Hematopoietic multipotent progenitor cell treated with erythropoietin and hydrocortisone succinate and interleukin-3 and kit ligand, for 4 days (in vitro differentiated cells): ENCODE data around the gene CALHM1.
"Not testable (repeated sequence)": the region's sequence is repeated elsewhere in the genome, so short reads cannot be mapped to it uniquely, and the experiment has no call there.

Source experiments
- DNase-seq: peaks from one replicate; pipeline ENCODE4 v3.0.0-alpha.2; 2015

The CALHM1 gene

GRCh38 chr10:103458720-103459119, at the start of gene CALHM1:
TSS of gene CALHM1 (minus strand) at chr10:103458900. CDS start at chr10:103458751, 149 bp downstream.
- DNase-seq, result peak; percentile 18

GRCh38 chr10:103507235-103508191, 48.8 kb upstream of the CALHM1 start:
- peak; percentile 10 for DNase-seq

GRCh38 chr10:103506061-103506460, 47.4 kb upstream of the CALHM1 start:
- no peak for DNase-seq

- peak; percentile 72 for DNase-seq
These were observed 45.6 kb upstream of the CALHM1 start for GRCh38 chr10:103504181-103504783.

GRCh38 chr10:103503777-103504176, 45.1 kb upstream of the CALHM1 start:
- not testable (repeated sequence) for DNase-seq

GRCh38 chr10:103502849-103503660, 44.4 kb upstream of the CALHM1 start:
- no peak for DNase-seq

GRCh38 chr10:103501186-103501585, 42.5 kb upstream of the CALHM1 start:
- no peak for DNase-seq

GRCh38 chr10:103500481-103500880, 41.8 kb upstream of the CALHM1 start:
- no peak for DNase-seq

GRCh38 chr10:103499881-103500280, 41.2 kb upstream of the CALHM1 start:
- no peak for DNase-seq

GRCh38 chr10:103498936-103499638, 40.4 kb upstream of the CALHM1 start:
- no peak for DNase-seq

- no peak for DNase-seq
These were observed 38.6 kb upstream of the CALHM1 start for GRCh38 chr10:103497161-103497915.

- DNase-seq, result no peak
These were observed 36.6 kb upstream of the CALHM1 start for GRCh38 chr10:103495321-103495720.

GRCh38 chr10:103493916-103494877, 35.5 kb upstream of the CALHM1 start:
- DNase-seq, result no peak

- DNase-seq, result peak; percentile 48
These were observed 34.7 kb upstream of the CALHM1 start, which contains the start of gene NEURL1 for GRCh38 chr10:103493362-103493915. TSS of gene NEURL1 (plus strand) at chr10:103493705. CDS start at chr10:103494388, 683 bp downstream.

- DNase-seq, result no peak
These were observed 34.1 kb upstream of the CALHM1 start for GRCh38 chr10:103492655-103493261.

- DNase-seq, result no peak
These were observed 33.1 kb upstream of the CALHM1 start for GRCh38 chr10:103491729-103492364.

- no peak for DNase-seq
These were observed 32.2 kb upstream of the CALHM1 start for GRCh38 chr10:103490986-103491314.

GRCh38 chr10:103487410-103487708, 28.7 kb upstream of the CALHM1 start:
- no peak for DNase-seq

- DNase-seq, result not testable (repeated sequence)
These were observed 28.1 kb upstream of the CALHM1 start for GRCh38 chr10:103486635-103487409.
